COR-L47 (cell line): ENCODE data around the gene ZNF710.
"Not testable (repeated sequence)": the region's sequence is repeated elsewhere in the genome, so short reads cannot be mapped to it uniquely, and the experiment has no call there.

Source experiments
- DNase-seq: peaks from one replicate; lab custom pipeline; 2025; lab: John Stamatoyannopoulos, UW

ZNF710 gene

DNA sequence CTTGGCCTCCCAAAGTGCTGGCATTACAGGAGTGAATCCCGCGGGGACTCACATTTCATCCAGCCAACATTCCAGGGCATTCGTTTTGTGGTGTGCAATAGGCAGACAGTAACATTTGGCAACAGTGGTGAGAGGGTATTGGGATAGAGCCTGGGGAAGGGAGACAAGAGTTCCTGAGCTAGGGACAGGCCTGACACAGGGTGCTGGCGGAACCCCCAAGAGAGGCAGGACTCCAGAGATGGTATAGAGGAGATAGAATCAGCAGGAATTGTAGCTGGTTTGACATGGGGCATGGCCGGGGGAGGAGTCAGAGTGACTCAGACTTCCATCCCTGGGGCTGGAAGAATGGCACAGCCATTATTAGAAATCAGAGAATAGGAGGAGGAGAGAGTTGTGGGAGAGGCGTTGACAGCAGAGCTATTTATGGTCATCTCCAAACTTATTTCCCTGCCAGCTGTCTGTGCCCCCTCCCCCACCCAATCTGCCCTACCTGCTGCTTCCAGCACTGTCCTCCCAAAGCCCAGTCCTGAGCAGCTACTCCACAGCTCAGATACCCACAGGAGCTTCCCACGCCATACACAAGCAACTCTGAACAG is 105.5 kb downstream of the ZNF710 start:
- DNase-seq = no peak

DNA sequence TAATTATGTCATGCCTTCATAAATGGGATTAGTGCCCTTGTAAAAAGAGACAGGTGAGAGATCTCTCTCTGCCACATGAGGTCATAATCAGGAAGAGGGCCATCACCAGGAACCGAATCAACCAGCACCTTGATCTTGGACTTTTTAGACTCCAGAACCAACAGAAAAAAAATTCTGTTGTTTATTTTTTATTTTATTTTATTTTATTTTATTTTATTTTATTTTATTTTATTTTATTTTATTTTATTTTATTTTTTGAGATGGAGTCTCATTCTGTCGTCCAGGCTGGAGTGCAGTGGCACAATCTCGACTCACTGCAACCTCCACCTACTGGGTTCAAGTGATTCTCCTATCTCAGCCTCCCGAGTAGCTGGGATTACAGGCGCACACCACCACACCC is 106.9 kb downstream of the ZNF710 start:
- DNase-seq = not testable (repeated sequence)

- DNase-seq = not testable (repeated sequence)
Measured at GRCh38 chr15:90109163-90109751, 108.1 kb downstream of the ZNF710 start.

GRCh38 chr15:90113166-90113565 is 112.0 kb downstream of the ZNF710 start:
- DNase-seq = no peak

DNA sequence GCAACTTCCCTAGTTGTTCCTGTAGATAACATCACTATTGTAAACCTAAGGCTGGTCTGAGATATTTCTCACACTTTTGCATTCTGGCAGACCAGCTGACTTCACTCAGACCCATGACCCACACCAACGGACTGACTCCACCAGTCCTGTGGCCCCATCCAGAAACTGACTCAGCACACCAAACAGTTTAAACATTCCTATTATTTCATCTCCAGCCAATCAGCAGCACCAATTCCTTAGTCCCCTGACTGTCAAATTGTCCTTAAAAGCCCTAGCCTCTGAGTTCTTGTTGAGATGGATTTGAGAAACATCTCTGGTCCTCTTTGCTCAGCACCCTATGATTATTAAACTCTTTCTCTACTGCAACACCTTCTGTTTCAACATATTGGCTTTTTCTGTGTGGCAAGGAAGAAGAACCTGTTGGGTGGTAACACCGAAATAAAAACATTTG is 113.4 kb downstream of the ZNF710 start:
- DNase-seq = no peak

DNA sequence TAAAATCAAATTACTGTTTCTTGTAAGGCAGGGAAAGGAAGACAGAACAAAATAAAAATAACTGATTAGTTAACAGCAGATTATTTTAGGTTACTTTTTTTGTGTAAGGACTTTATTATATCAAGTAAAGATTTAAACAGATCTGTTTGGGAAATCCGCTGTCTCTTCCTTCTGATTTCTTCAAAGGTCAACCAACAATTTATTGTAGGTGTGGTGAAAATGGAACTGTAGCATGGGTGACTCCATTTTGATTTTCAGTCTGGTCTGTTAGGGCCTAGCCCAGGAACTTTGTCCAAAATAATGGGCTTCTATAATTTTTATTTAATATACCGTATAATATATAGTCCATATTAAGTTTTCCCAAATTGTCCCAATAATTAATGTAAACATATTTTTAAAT is 114.7 kb downstream of the ZNF710 start:
- DNase-seq = no peak

DNA sequence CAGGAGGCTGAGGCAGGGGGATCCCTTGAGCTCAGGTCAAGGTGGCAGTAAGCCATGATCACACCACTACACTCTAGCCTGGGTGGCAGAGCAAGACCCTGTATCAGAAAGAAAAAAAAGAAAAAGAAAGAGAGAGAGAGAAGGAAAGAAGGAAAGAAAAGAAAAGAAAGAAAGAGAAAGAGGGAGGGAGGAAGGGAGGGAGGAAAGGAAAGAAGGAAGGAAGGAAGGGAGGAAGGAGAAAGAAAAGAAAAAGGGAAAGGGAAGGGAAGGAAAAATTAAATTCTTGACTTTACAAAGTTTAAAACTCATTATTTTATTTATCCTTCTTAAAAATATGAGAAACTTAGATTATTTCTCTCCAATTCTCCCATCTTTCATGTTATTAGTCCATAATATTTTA is 118.2 kb downstream of the ZNF710 start:
- DNase-seq = no peak

DNA sequence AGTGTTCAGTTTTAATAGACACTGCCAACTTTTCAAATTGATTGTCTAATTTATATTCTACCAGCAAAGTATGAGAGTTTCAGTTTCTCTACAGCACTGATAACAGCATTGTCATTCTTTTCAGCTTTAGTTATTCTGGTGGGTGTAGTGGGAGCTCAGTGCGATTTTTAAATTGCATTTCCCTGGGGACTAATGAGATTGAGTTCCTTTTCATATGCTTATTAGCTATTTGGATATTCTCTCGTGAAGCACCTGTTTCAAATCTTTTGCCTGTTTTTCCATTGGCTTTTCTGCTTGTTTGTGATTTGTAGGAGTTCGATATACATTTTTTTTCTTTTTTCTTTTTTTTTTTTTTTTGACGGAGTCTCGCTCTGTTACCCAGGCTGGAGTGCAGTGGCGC is 120.0 kb downstream of the ZNF710 start:
- DNase-seq = no peak

GRCh38 chr15:90124507-90124906 is 123.4 kb downstream of the ZNF710 start:
- no peak for DNase-seq

DNA sequence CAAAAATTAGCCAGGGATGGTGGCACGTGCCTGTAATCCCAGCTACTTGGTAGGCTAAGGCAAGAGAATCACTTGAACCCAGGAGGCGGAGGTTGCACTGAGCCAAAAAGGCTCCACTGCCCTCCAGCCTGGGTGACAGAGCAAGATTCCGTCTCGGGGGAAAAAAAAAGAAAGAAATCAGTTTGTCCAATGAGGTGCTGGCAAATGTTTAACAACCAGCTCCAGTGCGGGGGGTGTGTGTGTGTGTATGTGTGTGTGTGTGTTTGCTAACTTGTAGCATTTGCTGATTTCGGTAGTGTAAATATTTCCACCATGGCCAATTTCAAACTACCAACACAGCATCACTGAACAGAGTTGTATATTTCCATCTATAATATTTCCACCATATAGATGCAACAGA is 124.9 kb downstream of the ZNF710 start:
- DNase-seq = no peak

DNA sequence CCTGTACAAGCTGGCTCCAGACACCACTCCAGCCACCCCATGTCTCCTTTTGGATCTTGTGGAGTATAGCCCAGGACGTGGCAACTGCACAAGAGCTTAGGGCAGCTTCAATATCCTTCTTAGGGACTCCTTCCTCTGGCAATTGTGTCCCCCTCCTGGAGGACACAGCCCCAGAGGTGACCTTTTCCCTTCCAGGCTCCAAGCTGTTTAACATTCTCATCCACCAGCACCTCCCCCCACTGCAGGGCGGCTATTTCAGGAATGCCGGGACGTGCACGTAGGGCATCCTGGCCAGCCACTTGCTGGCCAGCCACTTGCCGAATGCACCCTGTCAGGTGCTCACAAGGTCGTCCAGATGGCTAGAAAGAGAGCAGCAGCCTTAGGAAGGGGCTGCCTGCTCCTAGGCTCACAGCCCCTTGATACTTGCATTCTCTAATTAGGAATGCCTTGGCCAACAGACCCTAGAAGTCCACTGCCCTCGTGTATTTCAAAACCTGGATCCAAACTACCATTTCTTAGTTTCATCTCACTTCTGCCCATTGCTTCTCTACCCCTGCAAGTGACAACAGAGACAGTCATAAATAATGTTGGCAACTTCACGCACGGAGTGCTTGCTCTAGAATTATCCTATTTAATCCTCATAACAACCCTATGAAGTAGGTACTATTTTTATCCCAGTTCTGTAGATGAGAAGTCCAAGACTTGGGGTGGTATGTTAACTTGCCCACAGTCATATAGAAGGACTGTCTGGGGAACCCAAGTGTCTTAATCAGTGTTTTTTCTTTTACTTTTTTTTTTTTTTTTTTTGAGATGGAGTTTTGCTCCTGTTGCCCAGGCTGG is 125.7 kb downstream of the ZNF710 start:
- DNase-seq = no peak

- no peak for DNase-seq
Measured at GRCh38 chr15:90130291-90130690, 129.2 kb downstream of the ZNF710 start.
